H9 (cell line): ENCODE data around the gene MLLT3. TPM values are rescaled to one million over a fixed set of nuclear protein-coding genes. Genes with fewer than 3 reads are reported as not detected.

Source experiments
- DNase-seq: peaks from one replicate; pipeline ENCODE4 v3.0.0-alpha.2; 2017
- H2AFZ ChIP-seq: one replicate; pipeline ENCODE4 v1.6.1; 2013; ENCODE audit warnings: mild to moderate bottlenecking, low read length, control low read depth, moderate library complexity
- H2AK5ac ChIP-seq: 2 replicates; pipeline ENCODE4 v1.6.1; 2013; ENCODE audit warnings: low read length, control low read depth, mixed read lengths; ENCODE audit not compliant: insufficient read length
- H2BK120ac ChIP-seq: one replicate; pipeline ENCODE4 v1.6.1; 2013; ENCODE audit warnings: low read depth, mild to moderate bottlenecking, low read length, control low read depth, inconsistent platforms; ENCODE audit not compliant: poor library complexity, severe bottlenecking
- H2BK12ac ChIP-seq: 2 replicates; pipeline ENCODE4 v1.6.1; 2013; ENCODE audit warnings: low read length, control low read depth, mixed read lengths, low read depth; ENCODE audit not compliant: insufficient read length
- H2BK15ac ChIP-seq: 2 replicates; pipeline ENCODE4 v1.6.1; 2013; ENCODE audit warnings: low read depth, low read length, control low read depth
- H2BK20ac ChIP-seq: one replicate; pipeline ENCODE4 v1.6.1; 2013; ENCODE audit warnings: low read depth, mild to moderate bottlenecking, low read length, control low read depth, inconsistent platforms; ENCODE audit not compliant: poor library complexity, severe bottlenecking
- H2BK5ac ChIP-seq: 2 replicates; pipeline ENCODE4 v1.6.1; 2013; ENCODE audit warnings: low read length, control low read depth, mixed read lengths; ENCODE audit not compliant: insufficient read length
- H3K14ac ChIP-seq: 2 replicates; pipeline ENCODE4 v1.6.1; 2013; ENCODE audit warnings: low read length, control low read depth; ENCODE audit not compliant: insufficient read depth
- H3K18ac ChIP-seq: 2 replicates; pipeline ENCODE4 v1.6.1; 2013; ENCODE audit warnings: low read depth, mild to moderate bottlenecking, mixed read lengths, low read length, control low read depth; ENCODE audit not compliant: insufficient read length
- H3K23ac ChIP-seq: 2 replicates; pipeline ENCODE4 v1.6.1; 2013; ENCODE audit warnings: low read length, control low read depth, mixed read lengths, low read depth; ENCODE audit not compliant: insufficient read length
- H3K23me2 ChIP-seq: 2 replicates; pipeline ENCODE4 v1.6.1; 2013; ENCODE audit warnings: low read depth, mild to moderate bottlenecking, mixed read lengths, low read length, control low read depth; ENCODE audit not compliant: insufficient read length, poor library complexity, severe bottlenecking
- H3K27ac ChIP-seq: 2 replicates; pipeline ENCODE4 v1.5.1; 2013; ENCODE audit warnings: low read length, control low read depth, mixed read lengths, low read depth; ENCODE audit not compliant: insufficient read length
- H3K27me3 ChIP-seq: 2 replicates; pipeline ENCODE4 v1.6.1; 2013; ENCODE audit warnings: low read length, control low read depth, inconsistent platforms; ENCODE audit not compliant: insufficient read depth
- H3K4ac ChIP-seq: 2 replicates; pipeline ENCODE4 v1.6.1; 2013; ENCODE audit warnings: low read depth, mild to moderate bottlenecking, control low read depth, inconsistent platforms, low read length, moderate library complexity
- H3K4me1 ChIP-seq: 2 replicates; pipeline ENCODE4 v1.6.1; 2013; ENCODE audit warnings: low read length, control low read depth, inconsistent platforms; ENCODE audit not compliant: insufficient read depth
- H3K4me2 ChIP-seq: 2 replicates; pipeline ENCODE4 v1.6.1; 2013; ENCODE audit warnings: low read length, control low read depth, mixed read lengths; ENCODE audit not compliant: insufficient read length, insufficient read depth
- H3K56ac ChIP-seq: 2 replicates; pipeline ENCODE4 v1.6.1; 2013; ENCODE audit warnings: low read depth, mild to moderate bottlenecking, mixed read lengths, low read length, control low read depth; ENCODE audit not compliant: insufficient read length
- H3K79me1 ChIP-seq: 2 replicates; pipeline ENCODE4 v1.6.1; 2013; ENCODE audit warnings: low read depth, mild to moderate bottlenecking, moderate library complexity, low read length, control low read depth, inconsistent platforms; ENCODE audit not compliant: insufficient read depth, poor library complexity, severe bottlenecking
- H3K79me2 ChIP-seq: 2 replicates; pipeline ENCODE4 v1.6.1; 2013; ENCODE audit warnings: low read length, control low read depth, inconsistent platforms; ENCODE audit not compliant: insufficient read depth
- H3K9ac ChIP-seq: 2 replicates; pipeline ENCODE4 v1.6.1; 2013; ENCODE audit warnings: low read length, control low read depth, mixed read lengths; ENCODE audit not compliant: insufficient read length; ENCODE audit errors: extremely low read depth
- H3K9me3 ChIP-seq: one replicate; pipeline ENCODE4 v1.6.1; 2013; ENCODE audit warnings: low read depth, low read length, inconsistent platforms; ENCODE audit not compliant: control insufficient read depth
- H3T11ph ChIP-seq: one replicate; pipeline ENCODE4 v1.6.1; 2013; ENCODE audit warnings: mild to moderate bottlenecking, low read length, control low read depth, inconsistent platforms
- H4K20me1 ChIP-seq: one replicate; pipeline ENCODE4 v1.6.1; 2013; ENCODE audit not compliant: control insufficient read depth, insufficient read length, insufficient read depth
- H4K5ac ChIP-seq: 2 replicates; pipeline ENCODE4 v1.6.1; 2013; ENCODE audit warnings: low read depth, mild to moderate bottlenecking, mixed read lengths, low read length, control low read depth; ENCODE audit not compliant: insufficient read length
- H4K8ac ChIP-seq: replicated peaks from 2 replicates; pipeline ENCODE4 v1.6.1; 2013; ENCODE audit warnings: low read length, control low read depth, mixed read lengths, low read depth; ENCODE audit not compliant: insufficient read length
- H4K91ac ChIP-seq: 2 replicates; pipeline ENCODE4 v1.6.1; 2013; ENCODE audit warnings: low read depth, mild to moderate bottlenecking, moderate library complexity, mixed read lengths, low read length, control low read depth; ENCODE audit not compliant: insufficient read length
- H3K27ac Mint-ChIP-seq, 3 experiments: 2 replicates in 2 of 3; 3 replicates in 1 of 3; pipeline ENCODE4 v1.8.0; 2020 to 2021; ENCODE audit warnings: mixed read lengths in 3 of 3, mild to moderate bottlenecking in 1 of 3, moderate library complexity in 1 of 3
- H3K27me3 Mint-ChIP-seq: 2 replicates; pipeline ENCODE4 v1.8.0; 2021; ENCODE audit warnings: low read depth, mild to moderate bottlenecking, moderate library complexity, mixed read lengths
- H3K36me3 Mint-ChIP-seq, 3 experiments: 2 replicates in 2 of 3; 3 replicates in 1 of 3; pipeline ENCODE4 v1.8.0; 2020 to 2021; ENCODE audit warnings: low read depth in 3 of 3, mixed read lengths in 3 of 3; ENCODE audit not compliant: insufficient read depth in 1 of 3
- H3K4me1 Mint-ChIP-seq, 2 experiments: 2 replicates each; pipeline ENCODE4 v1.8.0; 2020; ENCODE audit warnings: mixed read lengths in 2 of 2
- H3K4me3 Mint-ChIP-seq, 2 experiments: 2 replicates in 1 of 2; 3 replicates in 1 of 2; pipeline ENCODE4 v1.8.0; 2020 to 2021; ENCODE audit warnings: mild to moderate bottlenecking in 2 of 2, mixed read lengths in 2 of 2, moderate library complexity in 1 of 2
- H3K9me3 Mint-ChIP-seq, 2 experiments: 2 replicates in 1 of 2; 3 replicates in 1 of 2; pipeline ENCODE4 v1.8.0; 2020; ENCODE audit warnings: mild to moderate bottlenecking in 2 of 2, mixed read lengths in 2 of 2, moderate library complexity in 1 of 2
- CTCF ChIP-seq: fragments of 200-600 bp; sonication (generic); conservative IDR thresholded peaks from 3 replicates; pipeline ENCODE4 v1.8.0; 2021; ENCODE audit warnings: antibody characterized with exemption, mild to moderate bottlenecking
- WGBS: extraction: QIAGEN DNeasy Blood & Tissue Kit; methylation state at CpG from one replicate; pipeline ENCODE4 v1.1.7; 2013; ENCODE audit warnings: missing lambda C conversion rate, low lambda C conversion rate, mixed read lengths; ENCODE audit not compliant: insufficient read length; ENCODE audit errors: extremely low coverage; 5-methylcytosine and 5-hydroxymethylcytosine counted together
- total RNA-seq: library from RNA; stranded (reverse); gene quantifications from 2 replicates; pipeline ENCODE4 v1.2.1, GENCODE V29; 2021

Gene MLLT3
- total RNA-seq, 1 experiment from 2014 or later = 3.9 TPM

GRCh38 chr9:20614602-20615216 lies 7.6 kb downstream of the MLLT3 start:
- no peak overlapping the region for H3K27ac ChIP-seq
- H3K18ac ChIP-seq = no peak overlapping the region
- H3K14ac ChIP-seq = no peak overlapping the region
- H3K23ac ChIP-seq = no peak overlapping the region
- H3K79me1 ChIP-seq = no peaks in the 10 kb centered on the region
- H3K4ac ChIP-seq = no peak overlapping the region
- H3K56ac ChIP-seq = no peak overlapping the region
- H3K4me3 Mint-ChIP-seq = no peak overlapping the region
- H2BK12ac ChIP-seq = no peak overlapping the region
- TF ChIP-seq CTCF = no peak
- no peaks in the 10 kb centered on the region for H3K36me3 Mint-ChIP-seq
- no peaks in the 10 kb centered on the region for H3K79me2 ChIP-seq
- H4K91ac ChIP-seq = no peak overlapping the region
- H3K4me1 Mint-ChIP-seq = peaks cover 2 to 6% of the 10 kb centered on the region in 2 experiments
- no peak overlapping the region for H4K8ac ChIP-seq
- no peak overlapping the region for H3K9ac ChIP-seq
- H3K27me3 ChIP-seq = peaks cover 2% of the 10 kb centered on the region; the same call in 1 of the 2 replicates
- no peak overlapping the region for H3T11ph ChIP-seq
- peaks cover 1% of the 10 kb centered on the region; the same call in 1 of the 2 replicates for H3K4me1 ChIP-seq
- H2BK15ac ChIP-seq = no peak overlapping the region
- no peak overlapping the region for H2BK5ac ChIP-seq
- H4K20me1 ChIP-seq = no peaks in the 10 kb centered on the region
- no peak for DNase-seq
- no peak overlapping the region for H2BK20ac ChIP-seq
- H3K27me3 Mint-ChIP-seq = peaks cover 28% of the 10 kb centered on the region
- H2AK5ac ChIP-seq = no peak overlapping the region
- no peaks in the 10 kb centered on the region for H3K9me3 Mint-ChIP-seq
- no peaks in the 10 kb centered on the region for H3K23me2 ChIP-seq
- no CpG with 5 or more reads among the region's 2 CpGs for WGBS
- no peaks in the 10 kb centered on the region for H3K9me3 ChIP-seq
- H2AFZ ChIP-seq = no peak overlapping the region
- H4K5ac ChIP-seq = no peak overlapping the region
- no peak overlapping the region for H3K4me2 ChIP-seq
- no peak overlapping the region for H2BK120ac ChIP-seq
- no peak overlapping the region for H3K27ac Mint-ChIP-seq
